ENCODE data around the gene BLTP3A.

BLTP3A gene

GRCh38 chr6:34832942-34833341 is 41.1 kb downstream of the BLTP3A start:
- no peak for DNase-seq (ENCODE audit: low read depth in 2 of 2)

GRCh38 chr6:34834789-34835518 is 43.1 kb downstream of the BLTP3A start:
- no peak for DNase-seq (ENCODE audit: low read depth in 2 of 2)

GRCh38 chr6:34836008-34836407 is 44.1 kb downstream of the BLTP3A start:
- no peak for DNase-seq (ENCODE audit: low read depth in 2 of 2)

GRCh38 chr6:34836451-34836850 is 44.6 kb downstream of the BLTP3A start:
- no peak for DNase-seq (ENCODE audit: low read depth in 2 of 2)

DNA sequence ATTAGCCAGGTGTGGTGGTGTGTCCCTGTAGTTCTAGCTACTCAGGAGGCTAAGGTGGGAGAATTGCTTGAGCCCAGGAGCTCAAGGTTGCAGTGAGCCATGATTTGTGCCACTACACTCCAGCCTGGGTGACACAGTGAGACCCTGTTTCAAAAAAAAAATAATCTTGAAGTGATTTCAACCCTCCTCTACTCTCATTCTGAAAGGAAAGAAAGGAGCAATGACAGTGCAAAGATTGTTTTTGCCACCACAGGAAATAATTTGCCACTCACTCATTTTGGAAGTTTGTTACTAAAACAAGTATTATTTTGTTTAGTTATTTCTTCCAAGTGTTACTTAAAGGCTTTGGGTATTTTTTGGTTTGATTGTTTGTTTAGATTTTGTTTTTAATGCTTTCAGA is 45.6 kb downstream of the BLTP3A start:
- DNase-seq (ENCODE audit: low read depth in 2 of 2), result no peak

DNA sequence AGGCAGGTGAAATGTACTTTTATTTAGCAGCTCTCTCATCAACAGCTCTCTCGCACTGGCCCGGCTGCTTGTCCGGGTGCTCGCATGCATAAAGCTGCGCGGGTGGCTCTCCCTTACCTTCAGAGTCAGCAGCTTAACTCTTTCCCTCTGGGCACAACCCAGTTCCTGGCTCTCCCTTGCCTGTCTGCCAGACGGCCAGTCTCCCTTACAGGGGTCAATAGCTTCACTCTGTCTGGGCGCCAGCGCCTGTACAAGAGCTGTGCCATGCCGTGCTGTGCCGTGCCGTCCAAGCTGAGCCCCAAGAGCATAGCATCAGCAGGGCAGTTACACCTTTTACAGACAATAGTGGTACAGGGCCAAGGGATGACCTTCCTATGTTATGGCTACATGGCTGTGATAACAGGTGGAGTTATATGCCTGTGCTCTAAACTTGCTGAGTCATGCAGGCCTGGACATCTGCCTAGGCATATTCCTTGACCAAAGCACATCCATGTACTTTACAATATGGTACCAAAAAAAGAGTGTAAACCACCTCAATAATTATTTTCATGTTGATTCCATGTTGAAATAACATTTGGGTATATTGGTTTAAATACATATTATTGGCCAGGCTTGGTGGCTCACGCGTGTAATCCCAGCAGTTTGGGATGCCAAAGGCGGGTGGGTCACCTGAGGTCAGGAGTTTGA is 47.9 kb downstream of the BLTP3A start:
- DNase-seq (ENCODE audit: low read depth in 2 of 2), result no peak

Measured in activated CD8-positive, alpha-beta memory T cell treated with anti-CD3 and anti-CD28 coated beads for 4 hours (primary cell).